ENCODE results near the gene ARMC6. TPM values are rescaled to one million over a fixed set of nuclear protein-coding genes. Genes with fewer than 3 reads are reported as not detected.
A peak's percentile ranks its signal among the peaks of the same experiment; 100 is the strongest.

Gene ARMC6
- total and polyA plus RNA-seq, 2 of the 13 experiments (the other 11 are each of a cell fraction or from before 2014, with no cell fraction given): 16.2 to 36.8 TPM

DNA sequence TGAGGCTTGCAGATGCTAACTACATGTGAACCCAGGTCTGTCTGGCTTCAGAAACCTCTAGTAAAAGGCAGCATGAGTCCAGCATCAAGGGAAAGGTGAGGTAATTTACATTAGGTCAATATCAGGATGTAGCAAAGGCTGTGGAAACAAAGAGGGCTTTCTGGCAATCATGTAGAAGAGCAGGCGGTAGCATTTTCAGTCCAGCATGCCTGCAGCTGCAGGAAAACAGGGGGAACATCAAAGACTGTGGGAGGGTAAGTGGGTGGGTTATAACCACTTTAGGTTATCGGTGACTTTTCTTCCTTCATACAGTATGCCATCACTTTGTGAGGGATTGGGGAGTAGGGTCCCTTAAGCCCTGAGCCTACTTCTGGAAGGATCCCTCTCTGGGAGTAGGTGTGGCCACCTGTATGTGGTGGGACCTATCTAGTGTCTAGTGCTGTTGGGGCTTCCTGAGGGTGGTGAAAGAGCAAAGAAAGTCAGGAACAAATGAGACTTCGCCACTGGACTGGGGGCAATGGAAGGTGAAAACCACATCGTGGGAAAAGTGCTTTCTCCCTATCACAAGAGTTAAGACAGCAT lies 10.9 kb upstream of the ARMC6 start (continued):
- no peak for TF ChIP-seq REPIN1 (CRISPR knock-in tag; IDR thresholded peaks at IDR 0.05; ENCODE audit: borderline replicate concordance, low read depth)
- TF ChIP-seq MYC (CRISPR knock-in tag; IDR thresholded peaks at IDR 0.05; ENCODE audit: borderline replicate concordance): no peak
- TF ChIP-seq ZNF292 (CRISPR knock-in tag; IDR thresholded peaks at IDR 0.05; ENCODE audit: borderline replicate concordance, low read depth): peak; percentile 49; the same call in 1 of the 2 replicates
- TF ChIP-seq, protein P1, sequence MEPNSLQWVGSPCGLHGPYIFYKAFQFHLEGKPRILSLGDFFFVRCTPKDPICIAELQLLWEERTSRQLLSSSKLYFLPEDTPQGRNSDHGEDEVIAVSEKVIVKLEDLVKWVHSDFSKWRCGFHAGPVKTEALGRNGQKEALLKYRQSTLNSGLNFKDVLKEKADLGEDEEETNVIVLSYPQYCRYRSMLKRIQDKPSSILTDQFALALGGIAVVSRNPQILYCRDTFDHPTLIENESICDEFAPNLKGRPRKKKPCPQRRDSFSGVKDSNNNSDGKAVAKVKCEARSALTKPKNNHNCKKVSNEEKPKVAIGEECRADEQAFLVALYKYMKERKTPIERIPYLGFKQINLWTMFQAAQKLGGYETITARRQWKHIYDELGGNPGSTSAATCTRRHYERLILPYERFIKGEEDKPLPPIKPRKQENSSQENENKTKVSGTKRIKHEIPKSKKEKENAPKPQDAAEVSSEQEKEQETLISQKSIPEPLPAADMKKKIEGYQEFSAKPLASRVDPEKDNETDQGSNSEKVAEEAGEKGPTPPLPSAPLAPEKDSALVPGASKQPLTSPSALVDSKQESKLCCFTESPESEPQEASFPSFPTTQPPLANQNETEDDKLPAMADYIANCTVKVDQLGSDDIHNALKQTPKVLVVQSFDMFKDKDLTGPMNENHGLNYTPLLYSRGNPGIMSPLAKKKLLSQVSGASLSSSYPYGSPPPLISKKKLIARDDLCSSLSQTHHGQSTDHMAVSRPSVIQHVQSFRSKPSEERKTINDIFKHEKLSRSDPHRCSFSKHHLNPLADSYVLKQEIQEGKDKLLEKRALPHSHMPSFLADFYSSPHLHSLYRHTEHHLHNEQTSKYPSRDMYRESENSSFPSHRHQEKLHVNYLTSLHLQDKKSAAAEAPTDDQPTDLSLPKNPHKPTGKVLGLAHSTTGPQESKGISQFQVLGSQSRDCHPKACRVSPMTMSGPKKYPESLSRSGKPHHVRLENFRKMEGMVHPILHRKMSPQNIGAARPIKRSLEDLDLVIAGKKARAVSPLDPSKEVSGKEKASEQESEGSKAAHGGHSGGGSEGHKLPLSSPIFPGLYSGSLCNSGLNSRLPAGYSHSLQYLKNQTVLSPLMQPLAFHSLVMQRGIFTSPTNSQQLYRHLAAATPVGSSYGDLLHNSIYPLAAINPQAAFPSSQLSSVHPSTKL (CRISPR knock-in tag; IDR thresholded peaks at IDR 0.05): 0 out of 2 replicates have a peak, but pooled peaks have one; percentile 10
- TF ChIP-seq RFX1 (IDR thresholded peaks at IDR 0.05): no peak
- TF ChIP-seq SAFB2 (CRISPR knock-in tag; IDR thresholded peaks at IDR 0.05; ENCODE audit: borderline replicate concordance, low read depth): no peak
- TF ChIP-seq SP5 (CRISPR knock-in tag; IDR thresholded peaks at IDR 0.05; ENCODE audit: borderline replicate concordance, low read depth): peak; percentile 83; the same call in 1 of the 2 replicates
- no peak for TF ChIP-seq SKI (IDR thresholded peaks at IDR 0.05; ENCODE audit: partially characterized antibody)
- TF ChIP-seq RFXANK (CRISPR knock-in tag; IDR thresholded peaks at IDR 0.05): no peak
- TF ChIP-seq, protein P2, sequence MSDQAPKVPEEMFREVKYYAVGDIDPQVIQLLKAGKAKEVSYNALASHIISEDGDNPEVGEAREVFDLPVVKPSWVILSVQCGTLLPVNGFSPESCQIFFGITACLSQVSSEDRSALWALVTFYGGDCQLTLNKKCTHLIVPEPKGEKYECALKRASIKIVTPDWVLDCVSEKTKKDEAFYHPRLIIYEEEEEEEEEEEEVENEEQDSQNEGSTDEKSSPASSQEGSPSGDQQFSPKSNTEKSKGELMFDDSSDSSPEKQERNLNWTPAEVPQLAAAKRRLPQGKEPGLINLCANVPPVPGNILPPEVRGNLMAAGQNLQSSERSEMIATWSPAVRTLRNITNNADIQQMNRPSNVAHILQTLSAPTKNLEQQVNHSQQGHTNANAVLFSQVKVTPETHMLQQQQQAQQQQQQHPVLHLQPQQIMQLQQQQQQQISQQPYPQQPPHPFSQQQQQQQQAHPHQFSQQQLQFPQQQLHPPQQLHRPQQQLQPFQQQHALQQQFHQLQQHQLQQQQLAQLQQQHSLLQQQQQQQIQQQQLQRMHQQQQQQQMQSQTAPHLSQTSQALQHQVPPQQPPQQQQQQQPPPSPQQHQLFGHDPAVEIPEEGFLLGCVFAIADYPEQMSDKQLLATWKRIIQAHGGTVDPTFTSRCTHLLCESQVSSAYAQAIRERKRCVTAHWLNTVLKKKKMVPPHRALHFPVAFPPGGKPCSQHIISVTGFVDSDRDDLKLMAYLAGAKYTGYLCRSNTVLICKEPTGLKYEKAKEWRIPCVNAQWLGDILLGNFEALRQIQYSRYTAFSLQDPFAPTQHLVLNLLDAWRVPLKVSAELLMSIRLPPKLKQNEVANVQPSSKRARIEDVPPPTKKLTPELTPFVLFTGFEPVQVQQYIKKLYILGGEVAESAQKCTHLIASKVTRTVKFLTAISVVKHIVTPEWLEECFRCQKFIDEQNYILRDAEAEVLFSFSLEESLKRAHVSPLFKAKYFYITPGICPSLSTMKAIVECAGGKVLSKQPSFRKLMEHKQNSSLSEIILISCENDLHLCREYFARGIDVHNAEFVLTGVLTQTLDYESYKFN (CRISPR knock-in tag; conservative IDR thresholded peaks at IDR 0.05): 0 out of 2 replicates have a peak, but pooled peaks have one; percentile 33
- TF ChIP-seq ZBTB4 (CRISPR knock-in tag; IDR thresholded peaks at IDR 0.05; ENCODE audit: borderline replicate concordance): 0 out of 2 replicates have a peak, but pooled peaks have one; percentile 36
- TF ChIP-seq ZBTB33 (CRISPR knock-in tag; IDR thresholded peaks at IDR 0.05): peak; percentile 35
- TF ChIP-seq ZC3H13 (CRISPR knock-in tag; IDR thresholded peaks at IDR 0.05): peak; percentile 62; the same call in 1 of the 2 replicates
- no peak for TF ChIP-seq AGO1 (IDR thresholded peaks at IDR 0.05; ENCODE audit: low read depth, low read length, poor library complexity, severe bottlenecking)
- TF ChIP-seq KLF6 (CRISPR knock-in tag; IDR thresholded peaks at IDR 0.05): no peak

All from HepG2 (cell line).